WI38 (cell line): ENCODE data around the gene PIF1.

Experiments used
- H3K4me3 ChIP-seq: 2 replicates; pipeline ENCODE4 v1.5.1; 2011; ENCODE audit warnings: low read depth, mild to moderate bottlenecking, control low read depth, low read length
- CTCF ChIP-seq: IDR thresholded peaks from 2 replicates; pipeline ENCODE4 v1.5.1; 2012; ENCODE audit warnings: low read depth, mild to moderate bottlenecking, control low read depth, low read length

The PIF1 gene

GRCh38 chr15:64772964-64773363 is 52.5 kb downstream of the PIF1 start:
- H3K4me3 ChIP-seq = no peak overlapping the region
- no peak for TF ChIP-seq CTCF

GRCh38 chr15:64772488-64772887 is 53.0 kb downstream of the PIF1 start:
- no peak for TF ChIP-seq CTCF
- no peak overlapping the region for H3K4me3 ChIP-seq

GRCh38 chr15:64770626-64771025 is 54.8 kb downstream of the PIF1 start:
- H3K4me3 ChIP-seq = no peak overlapping the region
- TF ChIP-seq CTCF = no peak

- TF ChIP-seq CTCF = no peak
- no peak overlapping the region for H3K4me3 ChIP-seq
Measured at GRCh38 chr15:64767203-64767602, 58.2 kb downstream of the PIF1 start.

- TF ChIP-seq CTCF = no peak
- no peak overlapping the region for H3K4me3 ChIP-seq
Measured at GRCh38 chr15:64766058-64766457, 59.4 kb downstream of the PIF1 start.
